ENCODE data around the gene USP16. TPM values are rescaled to one million over a fixed set of nuclear protein-coding genes. Genes with fewer than 3 reads are reported as not detected.

USP16 gene
- total RNA-seq, 1 donor from 2014 or later, result 30.4 TPM

Other genes with a start within 250 kb of the USP16 start
- 16.6 TPM for gene LTN1, start 31.8 kb upstream of the USP16 start, total RNA-seq
- 14.6 TPM for gene RWDD2B, start 5.3 kb upstream of the USP16 start, total RNA-seq
- gene CCT8, start 49.0 kb downstream of the USP16 start, total RNA-seq, result 110 TPM
- 1.1 TPM for gene MAP3K7CL, start 106.0 kb downstream of the USP16 start, total RNA-seq